GM23338 (cell line): ENCODE measurements around the gene FKBP1B. TPM values are rescaled to one million over a fixed set of nuclear protein-coding genes. Genes with fewer than 3 reads are reported as not detected.

ENCODE experiments used
- ATAC-seq: fragments of 200-7000 bp; cut with Tn5 transposase; 3 replicates; pipeline ENCODE4 v1.9.1; 2020
- DNase-seq: peaks from one replicate; pipeline ENCODE4 v3.0.0-alpha.2; 2015; ENCODE audit warnings: low spot score
- H2AFZ ChIP-seq: fragments of 200-600 bp; sonication (generic); 2 replicates; pipeline ENCODE4 v1.8.0; 2016; ENCODE audit warnings: antibody characterized with exemption, mild to moderate bottlenecking, moderate library complexity
- H3F3A ChIP-seq: fragments of 200-600 bp; sonication (generic); replicated peaks from 2 replicates; pipeline ENCODE4 v1.8.0; 2017; ENCODE audit warnings: antibody characterized with exemption, mixed run types, low read depth
- H3K27ac ChIP-seq: fragments of 200-600 bp; sonication (generic); 2 replicates; pipeline ENCODE4 v1.6.1; 2016; ENCODE audit warnings: low read depth
- H3K27me3 ChIP-seq: fragments of 200-600 bp; sonication (generic); 2 replicates; pipeline ENCODE4 v1.8.0; 2016; ENCODE audit warnings: mild to moderate bottlenecking, mixed run types, moderate library complexity; ENCODE audit not compliant: insufficient read depth
- H3K36me3 ChIP-seq: fragments of 200-600 bp; sonication (generic); 2 replicates; pipeline ENCODE4 v1.8.0; 2016; ENCODE audit warnings: mild to moderate bottlenecking; ENCODE audit not compliant: insufficient read depth
- H3K4me1 ChIP-seq: fragments of 200-600 bp; sonication (generic); 2 replicates; pipeline ENCODE4 v1.8.0; 2016; ENCODE audit warnings: mild to moderate bottlenecking, moderate library complexity; ENCODE audit not compliant: insufficient read depth
- H3K4me2 ChIP-seq: fragments of 200-600 bp; sonication (generic); 2 replicates; pipeline ENCODE4 v1.7.1; 2017; ENCODE audit warnings: mixed run types
- H3K4me3 ChIP-seq: fragments of 200-600 bp; sonication (generic); 2 replicates; pipeline ENCODE4 v1.6.1; 2016; ENCODE audit warnings: mixed run types
- H3K79me2 ChIP-seq: fragments of 200-600 bp; sonication (generic); replicated peaks from 2 replicates; pipeline ENCODE4 v1.8.0; 2017; ENCODE audit warnings: mild to moderate bottlenecking; ENCODE audit not compliant: insufficient read depth
- H3K9me2 ChIP-seq: fragments of 200-600 bp; sonication (generic); 2 replicates; pipeline ENCODE4 v1.8.0; 2017; ENCODE audit not compliant: insufficient read depth
- H4K20me1 ChIP-seq: fragments of 200-600 bp; sonication (generic); replicated peaks from 2 replicates; pipeline ENCODE4 v1.8.0; 2017; ENCODE audit warnings: mild to moderate bottlenecking; ENCODE audit not compliant: insufficient read depth
- H3K27ac Mint-ChIP-seq: 2 replicates; pipeline ENCODE4 v1.8.0; 2020; ENCODE audit warnings: inconsistent platforms, mild to moderate bottlenecking, moderate library complexity, mixed read lengths
- H3K27me3 Mint-ChIP-seq: 3 replicates; pipeline ENCODE4 v1.8.0; 2022; ENCODE audit warnings: low read depth, mild to moderate bottlenecking, moderate library complexity, mixed read lengths, inconsistent platforms; ENCODE audit not compliant: insufficient read depth, poor library complexity
- H3K36me3 Mint-ChIP-seq: 3 replicates; pipeline ENCODE4 v1.8.0; 2021; ENCODE audit warnings: low read depth, mild to moderate bottlenecking, inconsistent platforms, moderate library complexity, mixed read lengths
- H3K4me1 Mint-ChIP-seq: 3 replicates; pipeline ENCODE4 v1.8.0; 2020; ENCODE audit warnings: mild to moderate bottlenecking, inconsistent platforms, mixed read lengths
- H3K4me3 Mint-ChIP-seq: 3 replicates; pipeline ENCODE4 v1.8.0; 2021; ENCODE audit warnings: moderate library complexity, mild to moderate bottlenecking, inconsistent platforms, mixed read lengths
- H3K9me3 Mint-ChIP-seq: 3 replicates; pipeline ENCODE4 v1.8.0; 2020; ENCODE audit warnings: moderate library complexity, mild to moderate bottlenecking, inconsistent platforms, mixed read lengths
- CTCF ChIP-seq, 2 experiments: fragments of 200-600 bp in 1 of 2; sonication (generic) in 1 of 2; conservative IDR thresholded peaks; 2 replicates each; pipeline versions ENCODE4 v1.5.1 to v1.6.1; 2016 to 2017; ENCODE audit warnings: antibody characterized with exemption in 2 of 2, low read depth in 2 of 2, mild to moderate bottlenecking in 2 of 2, moderate library complexity in 1 of 2
- EZH2 ChIP-seq: fragments of 200-600 bp; sonication (generic); IDR thresholded peaks from one replicate; pipeline ENCODE4 v1.8.0; 2017; ENCODE audit warnings: antibody characterized with exemption, mild to moderate bottlenecking, low read depth; ENCODE audit not compliant: unreplicated experiment
- EZH2phosphoT487 ChIP-seq: fragments of 200-600 bp; sonication (generic); IDR thresholded peaks from one replicate; pipeline ENCODE4 v1.8.1; 2018; ENCODE audit warnings: antibody characterized with exemption; ENCODE audit not compliant: unreplicated experiment
- JUNB ChIP-seq: IDR thresholded peaks from one replicate; pipeline ENCODE4 v1.6.1; 2016; ENCODE audit warnings: antibody characterized with exemption; ENCODE audit not compliant: unreplicated experiment
- POLR2AphosphoS5 ChIP-seq: IDR thresholded peaks from 2 replicates; pipeline ENCODE4 v1.6.1; 2016; ENCODE audit warnings: antibody characterized with exemption, low read depth
- STAT1 ChIP-seq: IDR thresholded peaks from one replicate; pipeline ENCODE4 v1.6.1; 2016; ENCODE audit warnings: antibody characterized with exemption; ENCODE audit not compliant: unreplicated experiment
- ZNF114 ChIP-seq: fragments of 250-450 bp; sonication (Bioruptor Pico); IDR thresholded peaks from 2 replicates; pipeline ENCODE4 v1.5.0; 2020; ENCODE audit warnings: mild to moderate bottlenecking, moderate library complexity
- polyA plus RNA-seq: library from polyadenylated mRNA; unstranded; fragments of >200 nt; fragmentation: Nextera tagmentation; extraction: Ambion mirVana; gene quantifications from 2 replicates; pipeline ENCODE4 v1.2.1, GENCODE V29; 2016
- total RNA-seq: library from RNA; depleted of rRNA; stranded (reverse); fragments of >200 nt; shearing (Covaris generic); gene quantifications from 2 replicates; pipeline ENCODE4 v1.2.3, GENCODE V29; 2014
- TF ChIP-seq, protein P1 (sequence below): IDR thresholded peaks from 2 replicates; pipeline ENCODE4 v1.6.1; 2016; ENCODE audit warnings: antibody characterized with exemption
- TF ChIP-seq, protein P2 (sequence below): IDR thresholded peaks from one replicate; pipeline ENCODE4 v1.6.1; 2018; ENCODE audit warnings: antibody characterized with exemption; ENCODE audit not compliant: unreplicated experiment

FKBP1B gene
- total and polyA plus RNA-seq, 2 experiments from 2014 or later: 48.2 to 77.1 TPM

DNA sequence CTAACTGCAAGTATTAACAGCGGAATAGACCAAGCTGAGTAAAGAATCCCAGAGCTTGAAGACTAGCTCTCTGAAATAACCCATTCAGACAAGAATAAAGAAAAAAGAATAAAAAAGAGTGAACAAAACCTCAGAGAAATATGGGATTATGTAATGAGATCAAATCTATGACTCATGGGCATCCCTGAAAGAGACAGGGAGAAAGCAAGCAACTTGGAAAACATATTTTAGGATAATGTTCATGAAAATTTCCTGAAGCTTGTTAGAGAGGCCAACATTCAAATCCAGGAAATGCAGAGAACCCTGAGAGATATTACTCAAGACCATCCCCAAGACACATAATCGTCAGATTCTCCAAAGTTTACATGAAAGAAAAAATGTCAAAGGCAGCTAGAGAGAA, 56.3 kb downstream of the FKBP1B start:
- H3K4me3 Mint-ChIP-seq: no peak overlapping the region

More for the DNA sequence above, 56.3 kb downstream of the FKBP1B start:
- no peak overlapping the region for H3K27ac Mint-ChIP-seq
- H3K4me3 ChIP-seq: no peak overlapping the region
- no peak overlapping the region for H3K27ac ChIP-seq
- DNase-seq: no peak
- H3K4me2 ChIP-seq: no peak overlapping the region
- no peaks in the 10 kb centered on the region for H4K20me1 ChIP-seq
- no peaks in the 10 kb centered on the region for H3K4me1 ChIP-seq
- no peaks in the 10 kb centered on the region; the same call in 1 of the 3 replicates for H3K9me3 Mint-ChIP-seq
- H2AFZ ChIP-seq: no peak overlapping the region
- no peaks in the 10 kb centered on the region for H3F3A ChIP-seq
- H3K36me3 Mint-ChIP-seq: no peaks in the 10 kb centered on the region
- no peaks in the 10 kb centered on the region for H3K79me2 ChIP-seq
- H3K27me3 Mint-ChIP-seq: peaks cover 2% of the 10 kb centered on the region
- no peaks in the 10 kb centered on the region for H3K9me2 ChIP-seq
- H3K4me1 Mint-ChIP-seq: no peaks in the 10 kb centered on the region; the same call in 2 of the 3 replicates
- H3K27me3 ChIP-seq: no peaks in the 10 kb centered on the region
- no peak for ATAC-seq
- H3K36me3 ChIP-seq: no peaks in the 10 kb centered on the region
- TF ChIP-seq, protein P1, sequence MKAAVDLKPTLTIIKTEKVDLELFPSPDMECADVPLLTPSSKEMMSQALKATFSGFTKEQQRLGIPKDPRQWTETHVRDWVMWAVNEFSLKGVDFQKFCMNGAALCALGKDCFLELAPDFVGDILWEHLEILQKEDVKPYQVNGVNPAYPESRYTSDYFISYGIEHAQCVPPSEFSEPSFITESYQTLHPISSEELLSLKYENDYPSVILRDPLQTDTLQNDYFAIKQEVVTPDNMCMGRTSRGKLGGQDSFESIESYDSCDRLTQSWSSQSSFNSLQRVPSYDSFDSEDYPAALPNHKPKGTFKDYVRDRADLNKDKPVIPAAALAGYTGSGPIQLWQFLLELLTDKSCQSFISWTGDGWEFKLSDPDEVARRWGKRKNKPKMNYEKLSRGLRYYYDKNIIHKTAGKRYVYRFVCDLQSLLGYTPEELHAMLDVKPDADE: no peak
- TF ChIP-seq CTCF (conservative IDR thresholded peaks at IDR 0.05; ENCODE audit: low read depth in 2 of 2) (no peak), ZNF114 (CRISPR knock-in tag) (no peak), STAT1 (no peak), JUNB (no peak), POLR2AphosphoS5 (no peak), EZH2 (no peak), EZH2phosphoT487 (no peak)
- TF ChIP-seq, protein P2, sequence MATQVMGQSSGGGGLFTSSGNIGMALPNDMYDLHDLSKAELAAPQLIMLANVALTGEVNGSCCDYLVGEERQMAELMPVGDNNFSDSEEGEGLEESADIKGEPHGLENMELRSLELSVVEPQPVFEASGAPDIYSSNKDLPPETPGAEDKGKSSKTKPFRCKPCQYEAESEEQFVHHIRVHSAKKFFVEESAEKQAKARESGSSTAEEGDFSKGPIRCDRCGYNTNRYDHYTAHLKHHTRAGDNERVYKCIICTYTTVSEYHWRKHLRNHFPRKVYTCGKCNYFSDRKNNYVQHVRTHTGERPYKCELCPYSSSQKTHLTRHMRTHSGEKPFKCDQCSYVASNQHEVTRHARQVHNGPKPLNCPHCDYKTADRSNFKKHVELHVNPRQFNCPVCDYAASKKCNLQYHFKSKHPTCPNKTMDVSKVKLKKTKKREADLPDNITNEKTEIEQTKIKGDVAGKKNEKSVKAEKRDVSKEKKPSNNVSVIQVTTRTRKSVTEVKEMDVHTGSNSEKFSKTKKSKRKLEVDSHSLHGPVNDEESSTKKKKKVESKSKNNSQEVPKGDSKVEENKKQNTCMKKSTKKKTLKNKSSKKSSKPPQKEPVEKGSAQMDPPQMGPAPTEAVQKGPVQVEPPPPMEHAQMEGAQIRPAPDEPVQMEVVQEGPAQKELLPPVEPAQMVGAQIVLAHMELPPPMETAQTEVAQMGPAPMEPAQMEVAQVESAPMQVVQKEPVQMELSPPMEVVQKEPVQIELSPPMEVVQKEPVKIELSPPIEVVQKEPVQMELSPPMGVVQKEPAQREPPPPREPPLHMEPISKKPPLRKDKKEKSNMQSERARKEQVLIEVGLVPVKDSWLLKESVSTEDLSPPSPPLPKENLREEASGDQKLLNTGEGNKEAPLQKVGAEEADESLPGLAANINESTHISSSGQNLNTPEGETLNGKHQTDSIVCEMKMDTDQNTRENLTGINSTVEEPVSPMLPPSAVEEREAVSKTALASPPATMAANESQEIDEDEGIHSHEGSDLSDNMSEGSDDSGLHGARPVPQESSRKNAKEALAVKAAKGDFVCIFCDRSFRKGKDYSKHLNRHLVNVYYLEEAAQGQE: no peak
